Kidney (tissue), 14 donors: ENCODE measurements around the gene ZC3H14. TPM values are rescaled to one million over a fixed set of nuclear protein-coding genes. Genes with fewer than 3 reads are reported as not detected.

ENCODE experiments used
- DNase-seq, 5 donors: peaks; one replicate each; pipeline ENCODE4 v3.0.0-alpha.2; 2013 to 2020
- FAIRE-seq: peaks from 2 replicates; lab custom pipeline; 2012; peaks lifted over from hg19 to GRCh38; lab: Jason Lieb, UNC
- H3K27ac ChIP-seq, 2 donors: one replicate each; pipeline ENCODE4 v1.7.0; 2013; ENCODE audit warnings: low read depth in 2 of 2, low read length in 2 of 2, inconsistent platforms in 1 of 2
- H3K27me3 ChIP-seq: one replicate; pipeline ENCODE4 v1.7.1; 2013; ENCODE audit warnings: low read length, inconsistent platforms; ENCODE audit not compliant: control insufficient read depth, insufficient read depth
- H3K36me3 ChIP-seq, 3 donors: one replicate each; pipeline versions ENCODE4 v1.7.0 to v1.7.1; 2013; ENCODE audit warnings: low read length in 3 of 3, control low read depth in 1 of 3, inconsistent platforms in 1 of 3; ENCODE audit not compliant: insufficient read depth in 3 of 3, control insufficient read depth in 2 of 3
- H3K4me1 ChIP-seq, 3 donors: one replicate each; pipeline versions ENCODE4 v1.7.0 to v1.7.1; 2013; ENCODE audit warnings: low read length in 3 of 3, inconsistent platforms in 1 of 3, low read depth in 1 of 3; ENCODE audit not compliant: control insufficient read depth in 2 of 3, insufficient read depth in 2 of 3
- H3K4me3 ChIP-seq, 3 donors: one replicate each; pipeline versions ENCODE4 v1.7.0 to v1.8.1; 2013; ENCODE audit warnings: low read length in 3 of 3, control low read depth in 1 of 3, inconsistent platforms in 1 of 3
- H3K9ac ChIP-seq, 3 donors: one replicate each; pipeline versions ENCODE4 v1.7.0 to v1.7.1; 2013; ENCODE audit warnings: low read length in 3 of 3, control low read depth in 1 of 3, inconsistent platforms in 1 of 3
- H3K9me3 ChIP-seq, 3 donors: one replicate each; pipeline versions ENCODE4 v1.7.0 to v1.7.1; 2013; ENCODE audit warnings: low read length in 3 of 3, control low read depth in 1 of 3, inconsistent platforms in 1 of 3; ENCODE audit not compliant: control insufficient read depth in 2 of 3, insufficient read depth in 1 of 3
- intact Hi-C: fragments of 100-400 bp; cut with DNase I; formaldehyde crosslinking; loops from one replicate; pipeline ENCODE4 v1.11.1; 2022
- polyA plus RNA-seq: library from polyadenylated mRNA; stranded (reverse); fragments of 350-450 nt; fragmentation: Illumina TruSeq; extraction: RNeasy Lipid Tissue Mini Kit (QIAGEN cat#74804); gene quantifications from one replicate; pipeline ENCODE4 v1.2.3, GENCODE V29; 2014; ENCODE audit warnings: low read depth, low replicate concordance; ENCODE audit not compliant: insufficient read depth
- total RNA-seq: library from RNA; stranded (reverse); fragmentation: NEBNext Ultra II Directional; extraction: Animal tissue kit (Norgen Biotek cat#: 25700); gene quantifications from one replicate; pipeline ENCODE4 v1.2.1, GENCODE V29; 2021
- TF ChIP-seq, protein P1 (sequence below): IDR thresholded peaks from 3 replicates; pipeline ENCODE4 v1.5.1; 2012; ENCODE audit warnings: mild to moderate bottlenecking, moderate library complexity, borderline replicate concordance; ENCODE audit not compliant: insufficient read depth; ENCODE audit errors: extremely low read depth
- donor health status: control.
- donor health status: control.
- donor health status: control.
- donor health status: control.
- donor health status: control.
- donor health status: DM: yes; HTN: yes; CAD: no.
- donor health status: Normal renal cell carcinoma (clear cell type).

Gene ZC3H14
- total and polyA plus RNA-seq, 2 donors from 2014 or later, result 27.7 to 49.7 TPM

DNA sequence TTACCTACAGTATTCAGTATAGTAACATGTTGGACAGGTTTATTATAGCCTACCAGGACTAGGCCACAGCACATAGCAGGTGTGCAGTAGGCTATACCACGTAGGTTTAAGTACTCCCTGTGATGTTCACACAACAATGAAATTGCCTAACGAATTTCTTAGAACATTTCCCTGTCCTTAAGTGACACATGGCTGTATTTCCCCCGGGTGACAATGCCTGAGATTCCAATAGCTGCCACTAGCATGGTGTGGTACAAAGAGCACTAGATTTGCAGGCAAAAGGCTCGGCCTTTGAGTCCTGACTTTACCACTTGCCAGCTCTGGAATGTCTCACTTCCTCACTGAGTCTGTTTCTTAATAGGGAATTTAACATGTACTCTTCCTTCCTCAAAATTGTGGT, 27.7 kb upstream of the ZC3H14 start:
- H3K27me3 ChIP-seq, result no peaks in the 10 kb centered on the region
- peak overlapping the region in 1 of 2 donors; percentile 13 for H3K27ac ChIP-seq
- peaks cover 0 to 7% (median 0%) of the 10 kb centered on the region in 3 donors for H3K36me3 ChIP-seq
- FAIRE-seq (no peak), DNase-seq (peak in 1 of 5 donors; percentile 22)
- no peak overlapping the region for H3K9ac ChIP-seq
- TF ChIP-seq, protein P1, sequence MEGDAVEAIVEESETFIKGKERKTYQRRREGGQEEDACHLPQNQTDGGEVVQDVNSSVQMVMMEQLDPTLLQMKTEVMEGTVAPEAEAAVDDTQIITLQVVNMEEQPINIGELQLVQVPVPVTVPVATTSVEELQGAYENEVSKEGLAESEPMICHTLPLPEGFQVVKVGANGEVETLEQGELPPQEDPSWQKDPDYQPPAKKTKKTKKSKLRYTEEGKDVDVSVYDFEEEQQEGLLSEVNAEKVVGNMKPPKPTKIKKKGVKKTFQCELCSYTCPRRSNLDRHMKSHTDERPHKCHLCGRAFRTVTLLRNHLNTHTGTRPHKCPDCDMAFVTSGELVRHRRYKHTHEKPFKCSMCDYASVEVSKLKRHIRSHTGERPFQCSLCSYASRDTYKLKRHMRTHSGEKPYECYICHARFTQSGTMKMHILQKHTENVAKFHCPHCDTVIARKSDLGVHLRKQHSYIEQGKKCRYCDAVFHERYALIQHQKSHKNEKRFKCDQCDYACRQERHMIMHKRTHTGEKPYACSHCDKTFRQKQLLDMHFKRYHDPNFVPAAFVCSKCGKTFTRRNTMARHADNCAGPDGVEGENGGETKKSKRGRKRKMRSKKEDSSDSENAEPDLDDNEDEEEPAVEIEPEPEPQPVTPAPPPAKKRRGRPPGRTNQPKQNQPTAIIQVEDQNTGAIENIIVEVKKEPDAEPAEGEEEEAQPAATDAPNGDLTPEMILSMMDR, result no peak
- intact Hi-C loops, result no loop called here
- H3K9me3 ChIP-seq, result no peaks in the 10 kb centered on the region
- no peak overlapping the region for H3K4me3 ChIP-seq
- peaks cover 0 to 17% (median 9%) of the 10 kb centered on the region in 3 donors for H3K4me1 ChIP-seq

GRCh38 chr14:88535813-88536212, 27.0 kb upstream of the ZC3H14 start:
- Histone ChIP-seq H3K27ac (no peak overlapping the region), H3K9me3 (no peaks in the 10 kb centered on the region), H3K4me3 (no peak overlapping the region), H3K27me3 (no peaks in the 10 kb centered on the region), H3K36me3 (peaks cover 0 to 7% (median 0%) of the 10 kb centered on the region in 3 donors), H3K4me1 (peaks cover 0 to 17% (median 9%) of the 10 kb centered on the region in 3 donors), H3K9ac (no peak overlapping the region)
- TF ChIP-seq, protein P1, result no peak
- intact Hi-C loops, result no loop called here
- DNase-seq, result no peak
- FAIRE-seq, result no peak

- Histone ChIP-seq H3K4me1 (peaks cover 0 to 5% (median 4%) of the 10 kb centered on the region in 3 donors), H3K36me3 (peaks cover 0 to 2% (median 0%) of the 10 kb centered on the region in 3 donors), H3K27me3 (no peaks in the 10 kb centered on the region), H3K4me3 (no peak overlapping the region), H3K27ac (no peak overlapping the region), H3K9ac (no peak overlapping the region), H3K9me3 (no peaks in the 10 kb centered on the region)
- no peak for FAIRE-seq
- intact Hi-C loops, result no loop called here
- TF ChIP-seq, protein P1, result no peak
- DNase-seq, result no peak
Observed at GRCh38 chr14:88541324-88541723, 21.5 kb upstream of the ZC3H14 start.
